HEK293 (cell line): Measurements from ENCODE around the gene STK40.

ENCODE experiments used
- CTCF ChIA-PET: fragments of 350-600 bp; formaldehyde crosslinking; extraction: SDS; loops from one replicate; lab custom pipeline; 2021; ENCODE audit warnings: antibody characterized with exemption; lab: Yijun Ruan, JAX
- POLR2A ChIA-PET: fragments of 300-600 bp; formaldehyde crosslinking; extraction: SDS; loops from one replicate; lab custom pipeline; 2020; ENCODE audit warnings: antibody characterized with exemption, inconsistent platforms; lab: Yijun Ruan, JAX
- H3K27ac ChIP-seq: fragments of 200-500 bp; sonication (Bioruptor generic); 2 replicates; pipeline ENCODE4 v1.5.1; 2014; ENCODE audit warnings: low read depth, low read length, control low read depth, inconsistent platforms; ENCODE audit errors: extremely low read depth
- H3K36me3 ChIP-seq, 2 experiments: fragments of 200-500 bp in 1 of 2; sonication (Bioruptor generic) in 1 of 2; 1 replicate in 1 of 2; 2 replicates in 1 of 2; pipeline ENCODE4 v1.5.1; 2014 to 2017; ENCODE audit warnings: inconsistent platforms in 2 of 2, low read length in 2 of 2; ENCODE audit not compliant: control insufficient read depth in 2 of 2, insufficient read depth in 1 of 2
- H3K4me1 ChIP-seq: fragments of 200-500 bp; sonication (Bioruptor generic); 2 replicates; pipeline ENCODE4 v1.5.1; 2014; ENCODE audit warnings: mild to moderate bottlenecking, low read length, inconsistent platforms; ENCODE audit not compliant: control insufficient read depth, insufficient read depth
- H3K4me3 ChIP-seq: 2 replicates; pipeline ENCODE4 v1.5.1; 2011; ENCODE audit warnings: low read depth, mild to moderate bottlenecking, control low read depth, low read length, moderate library complexity
- H3K9me3 ChIP-seq: fragments of 200-500 bp; sonication (Bioruptor generic); 2 replicates; pipeline ENCODE4 v1.5.1; 2014; ENCODE audit warnings: low read depth, low read length, inconsistent platforms; ENCODE audit not compliant: control insufficient read depth, insufficient read depth
- GFI1B ChIP-seq: fragments of 450-650 bp; formaldehyde crosslinking; IDR thresholded peaks from 2 replicates; pipeline ENCODE4 v1.5.1; 2016; ENCODE audit warnings: missing biosample characterization, missing genetic modification characterization
- KLF1 ChIP-seq: fragments of 450-650 bp; formaldehyde crosslinking; IDR thresholded peaks from 2 replicates; pipeline ENCODE4 v1.5.1; 2016; ENCODE audit warnings: missing biosample characterization, missing genetic modification characterization
- PRDM2 ChIP-seq: fragments of 450-650 bp; formaldehyde crosslinking; IDR thresholded peaks from 2 replicates; pipeline ENCODE4 v1.5.1; 2016; ENCODE audit warnings: missing biosample characterization, missing genetic modification characterization, borderline replicate concordance
- REST ChIP-seq: fragments of 450-650 bp; formaldehyde crosslinking; IDR thresholded peaks from 2 replicates; pipeline ENCODE4 v1.5.1; 2016; ENCODE audit warnings: missing biosample characterization, missing genetic modification characterization
- ZBTB21 ChIP-seq: fragments of 450-650 bp; formaldehyde crosslinking; IDR thresholded peaks from 2 replicates; pipeline ENCODE4 v1.5.1; 2017; ENCODE audit warnings: missing biosample characterization, missing genetic modification characterization
- ZFHX2 ChIP-seq: fragments of 450-650 bp; formaldehyde crosslinking; conservative IDR thresholded peaks from 2 replicates; pipeline ENCODE4 v1.5.1; 2016; ENCODE audit warnings: missing biosample characterization, missing genetic modification characterization
- ZFP37 ChIP-seq: fragments of 450-650 bp; formaldehyde crosslinking; IDR thresholded peaks from 2 replicates; pipeline ENCODE4 v1.5.1; 2016; ENCODE audit warnings: missing biosample characterization, missing genetic modification characterization
- ZFP69B ChIP-seq: fragments of 450-650 bp; formaldehyde crosslinking; IDR thresholded peaks from 2 replicates; pipeline ENCODE4 v1.5.1; 2016; ENCODE audit warnings: missing biosample characterization, missing genetic modification characterization
- ZNF114 ChIP-seq: fragments of 450-650 bp; formaldehyde crosslinking; IDR thresholded peaks from 2 replicates; pipeline ENCODE4 v1.5.0; 2017; ENCODE audit warnings: missing biosample characterization, missing genetic modification characterization
- ZNF155 ChIP-seq: fragments of 450-650 bp; formaldehyde crosslinking; IDR thresholded peaks from 2 replicates; pipeline ENCODE4 v1.5.1; 2016; ENCODE audit warnings: missing biosample characterization, missing genetic modification characterization
- ZNF157 ChIP-seq: fragments of 450-650 bp; formaldehyde crosslinking; IDR thresholded peaks from 2 replicates; pipeline ENCODE4 v1.5.1; 2016; ENCODE audit warnings: missing biosample characterization, missing genetic modification characterization
- ZNF2 ChIP-seq: fragments of 450-650 bp; formaldehyde crosslinking; IDR thresholded peaks from 2 replicates; pipeline ENCODE4 v1.5.1; 2016; ENCODE audit warnings: missing biosample characterization, missing genetic modification characterization
- ZNF239 ChIP-seq: fragments of 450-650 bp; formaldehyde crosslinking; IDR thresholded peaks from 2 replicates; pipeline ENCODE4 v1.5.1; 2016; ENCODE audit warnings: missing biosample characterization, missing genetic modification characterization
- ZNF558 ChIP-seq: fragments of 450-650 bp; formaldehyde crosslinking; IDR thresholded peaks from 2 replicates; pipeline ENCODE4 v1.5.1; 2016; ENCODE audit warnings: missing biosample characterization, missing genetic modification characterization
- TF ChIP-seq, protein P1 (sequence below): fragments of 450-650 bp; formaldehyde crosslinking; IDR thresholded peaks from 2 replicates; pipeline ENCODE4 v1.5.1; 2016; ENCODE audit warnings: missing biosample characterization, missing genetic modification characterization

Gene STK40

DNA sequence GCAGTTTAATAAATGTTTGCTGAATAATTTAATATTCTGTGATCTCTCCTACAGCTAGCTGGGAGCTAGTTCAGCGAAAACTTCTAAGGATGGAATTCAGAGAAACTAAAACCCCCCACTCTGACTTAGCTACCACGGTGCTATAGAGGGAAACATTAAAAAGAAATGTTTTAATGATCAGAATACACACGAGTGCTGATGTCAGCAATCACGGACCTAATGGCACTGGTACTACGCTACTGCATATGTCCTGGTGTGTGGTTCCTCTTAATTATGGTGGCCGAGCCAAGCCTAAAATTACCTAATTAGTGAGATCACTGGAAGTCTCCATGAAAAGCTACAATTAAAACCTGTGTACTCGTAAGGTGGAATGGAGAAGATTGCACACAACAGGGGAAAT lies 35.9 kb upstream of the STK40 start:
- ChIA-PET CTCF (interaction anchor here (0.5 to 1.5 kb wide), 13 partner anchors 24 to 619 kb away, joined by 3 to 18 read pairs (median 3); no protein-coding TSS in a partner anchor), POLR2A (interaction anchor here (1.2 kb wide), 1 partner anchor 272 kb away, joined by 3 read pairs; the partner anchor contains the start of gene TRAPPC3)
- H3K36me3 ChIP-seq: peaks cover 0 to 42% of the 10 kb centered on the region in 2 experiments; a peak in 1 of 3 replicates
- no peak overlapping the region for H3K27ac ChIP-seq
- H3K4me1 ChIP-seq: no peaks in the 10 kb centered on the region
- H3K9me3 ChIP-seq: no peaks in the 10 kb centered on the region
- TF ChIP-seq ZFHX2 (tag by site-specific recombination) (no peak), ZNF239 (tag by site-specific recombination) (no peak), REST (tag by site-specific recombination) (no peak), ZNF157 (no peak), ZNF558 (tag by site-specific recombination) (no peak), ZNF2 (no peak), ZNF114 (tag by site-specific recombination) (no peak), ZFP37 (tag by site-specific recombination) (no peak), ZFP69B (no peak), PRDM2 (tag by site-specific recombination) (no peak), ZBTB21 (tag by site-specific recombination) (no peak), ZNF155 (no peak), KLF1 (no peak), GFI1B (tag by site-specific recombination) (no peak)
- TF ChIP-seq, protein P1, sequence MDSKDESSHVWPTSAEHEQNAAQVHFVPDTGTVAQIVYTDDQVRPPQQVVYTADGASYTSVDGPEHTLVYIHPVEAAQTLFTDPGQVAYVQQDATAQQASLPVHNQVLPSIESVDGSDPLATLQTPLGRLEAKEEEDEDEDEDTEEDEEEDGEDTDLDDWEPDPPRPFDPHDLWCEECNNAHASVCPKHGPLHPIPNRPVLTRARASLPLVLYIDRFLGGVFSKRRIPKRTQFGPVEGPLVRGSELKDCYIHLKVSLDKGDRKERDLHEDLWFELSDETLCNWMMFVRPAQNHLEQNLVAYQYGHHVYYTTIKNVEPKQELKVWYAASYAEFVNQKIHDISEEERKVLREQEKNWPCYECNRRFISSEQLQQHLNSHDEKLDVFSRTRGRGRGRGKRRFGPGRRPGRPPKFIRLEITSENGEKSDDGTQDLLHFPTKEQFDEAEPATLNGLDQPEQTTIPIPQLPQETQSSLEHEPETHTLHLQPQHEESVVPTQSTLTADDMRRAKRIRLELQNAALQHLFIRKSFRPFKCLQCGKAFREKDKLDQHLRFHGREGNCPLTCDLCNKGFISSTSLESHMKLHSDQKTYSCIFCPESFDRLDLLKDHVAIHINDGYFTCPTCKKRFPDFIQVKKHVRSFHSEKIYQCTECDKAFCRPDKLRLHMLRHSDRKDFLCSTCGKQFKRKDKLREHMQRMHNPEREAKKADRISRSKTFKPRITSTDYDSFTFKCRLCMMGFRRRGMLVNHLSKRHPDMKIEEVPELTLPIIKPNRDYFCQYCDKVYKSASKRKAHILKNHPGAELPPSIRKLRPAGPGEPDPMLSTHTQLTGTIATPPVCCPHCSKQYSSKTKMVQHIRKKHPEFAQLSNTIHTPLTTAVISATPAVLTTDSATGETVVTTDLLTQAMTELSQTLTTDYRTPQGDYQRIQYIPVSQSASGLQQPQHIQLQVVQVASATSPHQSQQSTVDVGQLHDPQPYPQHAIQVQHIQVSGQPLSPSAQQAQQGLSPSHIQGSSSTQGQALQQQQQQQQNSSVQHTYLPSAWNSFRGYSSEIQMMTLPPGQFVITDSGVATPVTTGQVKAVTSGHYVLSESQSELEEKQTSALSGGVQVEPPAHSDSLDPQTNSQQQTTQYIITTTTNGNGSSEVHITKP (tag by site-specific recombination): no peak
- no peak overlapping the region for H3K4me3 ChIP-seq
